ENCODE measurements around the gene CHD9.

GRCh38 chr16:53291757-53292392 is 237.1 kb downstream of the CHD9 start:
- TF ChIP-seq POLR2AphosphoS5 (IDR thresholded peaks at IDR 0.05; ENCODE audit: low read depth, low read length) (no peak), CTCF (IDR thresholded peaks at IDR 0.05) (no peak), REST (IDR thresholded peaks at IDR 0.05; ENCODE audit: insufficient read depth in 1 of 2, low read depth in 2 of 2, low read length in 1 of 2) (no peak)
